HEK293 (cell line): Measurements from ENCODE around the gene HSFX1.
"Not testable (repeated sequence)": the region's sequence is repeated elsewhere in the genome, so short reads cannot be mapped to it uniquely, and the experiment has no call there.

Source experiments
- CTCF ChIA-PET: fragments of 350-600 bp; formaldehyde crosslinking; extraction: SDS; loops from one replicate; lab custom pipeline; 2021; ENCODE audit warnings: antibody characterized with exemption; lab: Yijun Ruan, JAX
- POLR2A ChIA-PET: fragments of 300-600 bp; formaldehyde crosslinking; extraction: SDS; loops from one replicate; lab custom pipeline; 2020; ENCODE audit warnings: antibody characterized with exemption, inconsistent platforms; lab: Yijun Ruan, JAX
- H3K27ac ChIP-seq: fragments of 200-500 bp; sonication (Bioruptor generic); 2 replicates; pipeline ENCODE4 v1.5.1; 2014; ENCODE audit warnings: low read depth, low read length, control low read depth, inconsistent platforms; ENCODE audit errors: extremely low read depth
- H3K36me3 ChIP-seq, 2 experiments: fragments of 200-500 bp in 1 of 2; sonication (Bioruptor generic) in 1 of 2; 1 replicate in 1 of 2; 2 replicates in 1 of 2; pipeline ENCODE4 v1.5.1; 2014 to 2017; ENCODE audit warnings: inconsistent platforms in 2 of 2, low read length in 2 of 2; ENCODE audit not compliant: control insufficient read depth in 2 of 2, insufficient read depth in 1 of 2
- H3K4me1 ChIP-seq: fragments of 200-500 bp; sonication (Bioruptor generic); 2 replicates; pipeline ENCODE4 v1.5.1; 2014; ENCODE audit warnings: mild to moderate bottlenecking, low read length, inconsistent platforms; ENCODE audit not compliant: control insufficient read depth, insufficient read depth
- H3K4me3 ChIP-seq: 2 replicates; pipeline ENCODE4 v1.5.1; 2011; ENCODE audit warnings: low read depth, mild to moderate bottlenecking, control low read depth, low read length, moderate library complexity
- H3K9me3 ChIP-seq: fragments of 200-500 bp; sonication (Bioruptor generic); 2 replicates; pipeline ENCODE4 v1.5.1; 2014; ENCODE audit warnings: low read depth, low read length, inconsistent platforms; ENCODE audit not compliant: control insufficient read depth, insufficient read depth
- GLIS1 ChIP-seq: fragments of 450-650 bp; formaldehyde crosslinking; IDR thresholded peaks from 2 replicates; pipeline ENCODE4 v1.5.1; 2016; ENCODE audit warnings: missing biosample characterization, missing genetic modification characterization
- KLF10 ChIP-seq: fragments of 450-650 bp; IDR thresholded peaks from 2 replicates; pipeline ENCODE4 v1.5.1; 2018; ENCODE audit warnings: missing biosample characterization, mild to moderate bottlenecking, missing genetic modification characterization
- SETDB1 ChIP-seq: IDR thresholded peaks from one replicate; pipeline ENCODE4 v1.6.1; 2017; ENCODE audit warnings: mild to moderate bottlenecking, low read length, moderate library complexity, mixed read lengths; ENCODE audit not compliant: insufficient read length
- TRIM28 ChIP-seq: IDR thresholded peaks from 2 replicates; pipeline ENCODE4 v1.6.1; 2011; ENCODE audit warnings: low read length, control low read depth, borderline replicate concordance
- ZBTB44 ChIP-seq: fragments of 450-650 bp; IDR thresholded peaks from 2 replicates; pipeline ENCODE4 v1.5.1; 2018; ENCODE audit warnings: missing biosample characterization, mild to moderate bottlenecking, missing genetic modification characterization
- ZNF266 ChIP-seq: fragments of 450-650 bp; formaldehyde crosslinking; IDR thresholded peaks from 2 replicates; pipeline ENCODE4 v1.5.1; 2016; ENCODE audit warnings: missing biosample characterization, missing genetic modification characterization, low read depth
- ZNF600 ChIP-seq: fragments of 450-650 bp; formaldehyde crosslinking; IDR thresholded peaks from 2 replicates; pipeline ENCODE4 v1.5.1; 2016; ENCODE audit warnings: missing biosample characterization, missing genetic modification characterization
- ZNF624 ChIP-seq: fragments of 450-650 bp; formaldehyde crosslinking; IDR thresholded peaks from 2 replicates; pipeline ENCODE4 v1.5.1; 2017; ENCODE audit warnings: missing biosample characterization, missing genetic modification characterization
- ZNF830 ChIP-seq: fragments of 450-650 bp; IDR thresholded peaks from 2 replicates; pipeline ENCODE4 v1.5.0; 2018; ENCODE audit warnings: missing biosample characterization, missing genetic modification characterization, low read depth, mild to moderate bottlenecking, moderate library complexity
- TF ChIP-seq, protein P1 (sequence below): fragments of 450-650 bp; formaldehyde crosslinking; IDR thresholded peaks from 2 replicates; pipeline ENCODE4 v1.5.1; 2016; ENCODE audit warnings: missing biosample characterization, missing genetic modification characterization

Gene HSFX1, protein sequence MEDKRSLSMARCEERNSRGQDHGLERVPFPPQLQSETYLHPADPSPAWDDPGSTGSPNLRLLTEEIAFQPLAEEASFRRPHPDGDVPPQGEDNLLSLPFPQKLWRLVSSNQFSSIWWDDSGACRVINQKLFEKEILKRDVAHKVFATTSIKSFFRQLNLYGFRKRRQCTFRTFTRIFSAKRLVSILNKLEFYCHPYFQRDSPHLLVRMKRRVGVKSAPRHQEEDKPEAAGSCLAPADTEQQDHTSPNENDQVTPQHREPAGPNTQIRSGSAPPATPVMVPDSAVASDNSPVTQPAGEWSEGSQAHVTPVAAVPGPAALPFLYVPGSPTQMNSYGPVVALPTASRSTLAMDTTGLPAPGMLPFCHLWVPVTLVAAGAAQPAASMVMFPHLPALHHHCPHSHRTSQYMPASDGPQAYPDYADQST

DNA sequence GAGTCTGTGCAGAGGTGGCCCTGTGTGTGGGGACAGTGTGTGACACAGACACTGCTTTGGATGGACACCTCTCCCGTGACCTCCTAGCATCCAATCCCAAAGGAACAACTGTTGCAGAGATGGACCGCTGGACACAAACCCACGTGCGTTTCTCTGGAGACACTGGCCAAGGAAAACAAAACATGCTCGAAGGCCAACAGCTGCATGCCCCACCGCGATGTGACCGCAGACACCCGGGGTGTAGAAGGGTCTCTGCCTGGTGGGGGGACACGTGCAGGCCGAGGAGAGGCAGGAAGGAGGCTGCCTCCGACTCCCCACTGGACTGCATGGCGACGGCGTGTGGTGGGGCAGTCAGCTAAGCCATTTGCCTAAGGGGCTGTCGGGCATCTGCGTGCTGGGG is at the start of gene HSFX1:
HSFX1 (plus strand) TSS at position 301 of the 400 bp plus-strand sequence. CDS start 614 bp downstream, outside the sequence.
- POLR2A ChIA-PET, H3K36me3 ChIP-seq, H3K4me3 ChIP-seq, H3K9me3 ChIP-seq, H3K27ac ChIP-seq, CTCF ChIA-PET, H3K4me1 ChIP-seq: not testable (repeated sequence)

DNA sequence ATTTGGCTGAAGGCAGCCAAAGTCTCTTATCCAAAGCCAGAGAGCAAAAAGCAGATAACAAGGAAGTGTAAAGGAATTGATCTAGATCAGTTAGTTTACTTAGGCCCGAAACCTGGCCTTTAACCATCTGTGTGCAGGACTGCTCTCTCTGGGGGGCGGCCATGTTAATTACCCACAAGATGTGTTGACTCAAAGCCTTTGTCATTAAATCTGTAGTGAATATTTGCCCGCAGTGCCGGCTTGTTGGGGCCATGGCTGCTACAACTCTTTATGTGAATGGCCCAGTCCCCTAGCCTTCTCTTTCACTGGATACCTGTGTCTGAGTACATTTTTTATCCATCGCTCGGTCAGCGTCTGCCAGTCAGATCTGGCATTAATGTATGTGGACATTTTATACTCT is 46.6 kb upstream of the HSFX1 start:
- H3K27ac ChIP-seq, H3K4me3 ChIP-seq, POLR2A ChIA-PET, CTCF ChIA-PET, H3K9me3 ChIP-seq, H3K36me3 ChIP-seq, H3K4me1 ChIP-seq: not testable (repeated sequence)

- H3K4me3 ChIP-seq, H3K9me3 ChIP-seq, POLR2A ChIA-PET, CTCF ChIA-PET, H3K27ac ChIP-seq, H3K36me3 ChIP-seq, H3K4me1 ChIP-seq: not testable (repeated sequence)
These were observed 31.6 kb upstream of the HSFX1 start for GRCh38 chrX:149742269-149742668.

- CTCF ChIA-PET, H3K4me3 ChIP-seq, POLR2A ChIA-PET, H3K9me3 ChIP-seq, H3K4me1 ChIP-seq, H3K36me3 ChIP-seq, H3K27ac ChIP-seq: not testable (repeated sequence)
These were observed 27.4 kb upstream of the HSFX1 start for GRCh38 chrX:149746390-149747007.

DNA sequence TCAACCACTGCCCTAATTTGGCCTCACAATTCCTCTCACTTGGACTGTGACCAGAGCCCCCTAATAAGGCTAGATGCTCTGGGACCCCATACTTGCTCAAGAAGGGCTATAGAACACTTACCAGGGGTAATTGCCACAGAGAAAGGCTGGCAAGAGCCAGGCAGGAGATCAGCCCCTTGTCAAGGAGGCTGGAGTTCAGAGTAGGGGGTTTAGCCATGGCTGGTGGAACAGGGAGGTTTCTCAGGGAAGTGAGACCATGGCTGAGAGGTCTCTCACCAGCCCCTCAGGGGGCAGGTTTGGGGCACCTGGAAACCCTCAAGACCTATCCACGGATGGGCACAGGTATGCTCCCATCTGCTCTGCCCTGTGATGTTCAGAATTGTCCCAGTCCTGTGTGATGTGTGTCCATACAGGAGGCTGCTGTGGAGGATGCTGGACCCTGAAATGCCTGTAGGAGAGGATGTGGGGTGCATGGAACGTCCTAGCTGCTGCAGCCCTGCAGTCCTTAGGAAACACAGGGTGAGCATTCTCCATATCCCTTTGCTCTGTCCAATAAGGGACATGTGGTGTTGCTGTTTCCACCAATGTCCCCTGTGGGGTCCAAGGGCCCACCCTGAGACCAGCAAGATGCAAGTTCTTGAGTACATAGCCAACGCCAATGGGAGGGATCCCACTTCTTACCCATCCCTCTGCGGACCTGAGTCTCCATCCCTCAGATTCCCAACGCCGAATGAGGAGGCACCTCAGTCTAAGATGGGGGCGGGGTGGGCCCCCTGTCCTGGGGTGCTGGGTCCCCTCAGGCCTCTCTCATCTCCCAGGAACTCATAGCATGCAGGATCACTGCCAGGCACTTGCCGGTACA is 16.4 kb upstream of the HSFX1 start:
- no peaks in the 10 kb centered on the region for H3K9me3 ChIP-seq
- TF ChIP-seq ZNF266 (tag by site-specific recombination) (no peak), ZBTB44 (tag by site-specific recombination) (no peak), ZNF624 (tag by site-specific recombination) (no peak), TRIM28 (no peak), KLF10 (no peak), SETDB1 (no peak), GLIS1 (no peak), ZNF830 (no peak), ZNF600 (tag by site-specific recombination) (no peak)
- TF ChIP-seq, protein P1, sequence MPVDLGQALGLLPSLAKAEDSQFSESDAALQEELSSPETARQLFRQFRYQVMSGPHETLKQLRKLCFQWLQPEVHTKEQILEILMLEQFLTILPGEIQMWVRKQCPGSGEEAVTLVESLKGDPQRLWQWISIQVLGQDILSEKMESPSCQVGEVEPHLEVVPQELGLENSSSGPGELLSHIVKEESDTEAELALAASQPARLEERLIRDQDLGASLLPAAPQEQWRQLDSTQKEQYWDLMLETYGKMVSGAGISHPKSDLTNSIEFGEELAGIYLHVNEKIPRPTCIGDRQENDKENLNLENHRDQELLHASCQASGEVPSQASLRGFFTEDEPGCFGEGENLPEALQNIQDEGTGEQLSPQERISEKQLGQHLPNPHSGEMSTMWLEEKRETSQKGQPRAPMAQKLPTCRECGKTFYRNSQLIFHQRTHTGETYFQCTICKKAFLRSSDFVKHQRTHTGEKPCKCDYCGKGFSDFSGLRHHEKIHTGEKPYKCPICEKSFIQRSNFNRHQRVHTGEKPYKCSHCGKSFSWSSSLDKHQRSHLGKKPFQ (tag by site-specific recombination): no peak

More for the DNA sequence above, 16.4 kb upstream of the HSFX1 start:
- CTCF ChIA-PET: no interaction called here
- no peaks in the 10 kb centered on the region for H3K4me1 ChIP-seq
- POLR2A ChIA-PET: no interaction called here
- H3K4me3 ChIP-seq: no peak overlapping the region
- H3K36me3 ChIP-seq: no peaks in the 10 kb centered on the region
- no peak overlapping the region for H3K27ac ChIP-seq
